Raji (cell line): ENCODE measurements around the gene STAM.

ENCODE experiments used
- POLR2A ChIP-seq: IDR thresholded peaks from 2 replicates; pipeline ENCODE4 v1.6.1; 2011; ENCODE audit warnings: low read depth, low read length, control low read depth; ENCODE audit not compliant: insufficient read depth

The STAM gene

GRCh38 chr10:17756557-17757217 is 112.7 kb downstream of the STAM start:
- no peak for TF ChIP-seq POLR2A

GRCh38 chr10:17758200-17758599 is 114.2 kb downstream of the STAM start:
- no peak for TF ChIP-seq POLR2A

- TF ChIP-seq POLR2A, result no peak
These were observed 114.9 kb downstream of the STAM start for GRCh38 chr10:17758896-17759295.

- no peak for TF ChIP-seq POLR2A
These were observed 120.2 kb downstream of the STAM start for GRCh38 chr10:17764142-17764541.

GRCh38 chr10:17765602-17766001 is 121.7 kb downstream of the STAM start:
- TF ChIP-seq POLR2A, result no peak
